Measurements from ENCODE around the gene APOF.
"Not testable (repeated sequence)": the region's sequence is repeated elsewhere in the genome, so short reads cannot be mapped to it uniquely, and the experiment has no call there.

Gene APOF, protein sequence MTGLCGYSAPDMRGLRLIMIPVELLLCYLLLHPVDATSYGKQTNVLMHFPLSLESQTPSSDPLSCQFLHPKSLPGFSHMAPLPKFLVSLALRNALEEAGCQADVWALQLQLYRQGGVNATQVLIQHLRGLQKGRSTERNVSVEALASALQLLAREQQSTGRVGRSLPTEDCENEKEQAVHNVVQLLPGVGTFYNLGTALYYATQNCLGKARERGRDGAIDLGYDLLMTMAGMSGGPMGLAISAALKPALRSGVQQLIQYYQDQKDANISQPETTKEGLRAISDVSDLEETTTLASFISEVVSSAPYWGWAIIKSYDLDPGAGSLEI

DNA sequence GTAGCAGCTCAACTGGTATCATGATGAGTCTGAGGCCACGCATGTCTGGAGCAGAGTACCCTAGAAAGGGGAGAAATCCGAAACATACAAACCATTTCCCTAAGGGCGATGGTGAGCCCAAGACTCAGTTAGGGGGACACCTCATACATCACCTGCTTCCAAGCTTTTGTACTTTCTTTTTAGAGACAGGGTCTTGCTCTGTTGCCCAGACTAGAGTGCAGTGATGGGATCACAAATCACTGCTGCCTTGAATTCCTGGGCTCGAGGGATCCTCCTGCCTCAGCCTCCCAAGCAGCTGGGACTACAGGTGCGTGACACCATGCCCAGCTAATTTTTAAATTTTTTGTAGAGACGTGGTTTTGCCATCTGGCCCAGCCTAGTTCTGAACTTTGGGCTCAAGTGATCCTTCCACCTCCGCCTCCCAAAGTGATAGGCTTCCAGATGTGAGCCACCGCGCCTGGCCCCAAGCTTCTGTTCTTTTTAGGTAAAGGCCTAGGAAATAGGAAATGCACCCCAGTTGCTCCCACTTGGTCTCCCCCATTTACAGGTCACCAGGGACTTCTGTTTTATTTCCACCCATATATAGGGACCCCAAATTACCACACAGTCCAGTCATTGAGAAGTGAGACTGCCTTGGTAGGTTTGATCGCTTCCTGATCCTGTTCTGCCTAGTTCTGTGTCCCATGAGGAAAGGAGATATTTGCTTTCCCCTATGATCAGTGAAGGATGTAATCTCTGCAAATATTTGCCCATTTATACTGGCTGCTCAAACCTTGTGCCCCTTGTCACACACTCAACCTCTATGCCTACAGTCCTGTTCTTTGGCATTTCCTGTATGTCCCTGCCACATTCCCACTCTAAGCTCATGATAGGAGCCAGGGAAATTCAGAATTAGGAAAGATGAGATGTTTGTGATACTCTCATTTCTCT lies at the start of gene APOF:
APOF (minus strand) TSS at position 728 of the 930 bp plus-strand sequence; CDS start at position 616, 112 bp downstream.
- no peak for DNase-seq

DNA sequence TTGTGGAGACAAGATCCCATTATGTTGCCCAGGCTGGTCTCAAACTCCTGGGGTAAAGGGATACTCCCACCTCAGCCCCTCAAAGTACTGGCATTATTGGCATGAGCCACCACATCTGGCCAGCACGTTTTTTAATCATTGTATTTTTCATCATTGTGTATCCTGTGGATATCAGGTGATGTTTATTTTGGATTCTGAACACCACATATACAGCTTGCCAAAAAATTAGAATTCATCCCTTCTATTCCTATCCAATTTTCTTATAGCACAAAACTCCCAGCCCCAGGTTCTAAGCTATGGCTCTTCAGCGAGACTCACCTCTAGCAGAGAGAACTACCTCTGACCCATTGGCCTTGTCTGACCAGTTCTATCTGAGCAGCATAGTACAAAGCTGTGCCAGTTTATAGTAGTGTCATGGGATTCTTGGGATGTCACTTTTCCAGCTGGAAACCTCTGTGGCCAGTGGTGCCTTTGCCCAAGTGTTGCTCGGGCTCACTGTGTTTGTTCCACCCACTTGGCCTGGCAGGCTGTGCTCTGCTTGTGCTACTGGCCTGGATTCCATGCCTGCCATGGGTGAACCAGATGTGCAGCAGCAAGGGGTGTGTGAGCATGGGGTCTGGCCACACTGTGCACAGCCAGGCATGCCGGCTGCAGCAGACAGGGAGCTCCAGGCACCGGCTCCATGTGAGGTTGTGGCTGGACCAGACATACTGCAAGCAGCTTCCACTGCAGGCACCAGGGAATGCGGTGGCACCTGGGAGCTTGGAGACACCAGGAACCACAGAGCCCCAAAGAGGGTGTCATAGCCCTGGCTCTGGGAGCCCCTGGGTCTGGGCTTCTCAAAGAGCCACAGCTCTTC lies 49.4 kb upstream of the APOF start:
- DNase-seq: no peak

DNA sequence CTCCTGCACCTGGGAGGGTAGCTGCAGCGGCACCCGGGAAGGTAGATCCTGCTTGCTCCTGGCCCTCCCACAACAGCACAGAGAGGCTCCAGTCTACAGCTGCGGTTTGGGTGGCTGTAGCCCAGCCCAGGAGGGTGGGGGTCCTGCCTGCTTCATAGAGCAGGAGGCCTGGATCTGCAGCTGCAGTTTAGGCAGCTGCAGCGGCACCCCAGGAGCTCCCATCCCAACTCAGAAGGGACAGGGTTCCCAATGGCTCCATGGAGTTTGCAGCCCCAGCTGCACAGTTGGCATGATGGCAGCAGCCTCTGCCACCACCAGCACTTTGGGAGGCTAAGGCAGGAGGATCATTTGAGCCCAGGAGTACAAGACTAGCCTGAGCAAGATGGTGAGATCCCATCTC lies 48.1 kb upstream of the APOF start:
- DNase-seq: no peak

DNA sequence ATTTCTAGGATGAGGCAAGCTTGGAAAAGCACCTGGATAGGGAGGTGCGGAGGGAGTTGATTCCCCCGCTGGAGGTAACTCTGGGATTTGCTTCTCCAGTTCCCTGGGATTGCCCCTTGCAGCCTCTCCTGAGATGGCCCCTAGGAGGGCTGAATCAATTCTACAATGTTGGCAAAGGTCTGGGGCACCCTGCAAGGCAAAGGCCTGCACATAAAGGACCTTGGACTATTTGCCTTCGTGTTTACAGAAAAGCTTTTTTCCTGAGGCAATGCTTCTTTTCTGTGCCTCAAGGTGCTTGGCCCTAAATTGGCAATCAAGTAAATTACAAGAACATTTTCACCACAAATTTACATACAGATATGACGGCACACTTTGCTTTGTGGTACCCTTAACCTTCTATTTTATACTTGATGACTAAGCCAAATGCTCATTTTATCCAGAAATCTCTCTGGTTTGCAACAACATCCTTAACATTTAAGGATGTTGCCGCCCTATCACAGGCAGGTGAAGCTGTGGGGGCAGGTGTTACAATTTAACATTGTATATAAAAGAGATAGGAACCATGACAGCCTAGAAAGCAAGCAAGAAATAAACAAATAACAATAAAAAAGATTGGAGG lies 46.3 kb upstream of the APOF start:
- DNase-seq: no peak

DNA sequence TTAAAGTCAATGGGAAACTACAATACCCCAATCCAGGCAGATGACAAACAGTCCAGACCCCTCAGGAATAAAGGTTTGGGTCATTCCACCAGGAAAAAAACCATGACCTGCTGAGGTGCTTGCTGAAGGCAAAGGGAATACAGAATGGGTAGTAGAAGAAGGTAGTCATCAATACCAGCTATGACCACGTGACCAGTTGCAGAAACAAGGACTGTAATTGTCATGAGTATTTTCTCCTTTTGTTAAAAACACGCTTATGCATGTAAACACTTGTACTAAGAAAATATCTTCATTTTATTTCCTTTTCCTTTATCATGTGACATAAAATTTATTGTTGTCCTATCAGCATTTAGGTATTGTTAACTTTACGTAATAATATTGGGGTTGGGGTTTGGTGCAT lies 41.6 kb upstream of the APOF start:
- not testable (repeated sequence) for DNase-seq

DNA sequence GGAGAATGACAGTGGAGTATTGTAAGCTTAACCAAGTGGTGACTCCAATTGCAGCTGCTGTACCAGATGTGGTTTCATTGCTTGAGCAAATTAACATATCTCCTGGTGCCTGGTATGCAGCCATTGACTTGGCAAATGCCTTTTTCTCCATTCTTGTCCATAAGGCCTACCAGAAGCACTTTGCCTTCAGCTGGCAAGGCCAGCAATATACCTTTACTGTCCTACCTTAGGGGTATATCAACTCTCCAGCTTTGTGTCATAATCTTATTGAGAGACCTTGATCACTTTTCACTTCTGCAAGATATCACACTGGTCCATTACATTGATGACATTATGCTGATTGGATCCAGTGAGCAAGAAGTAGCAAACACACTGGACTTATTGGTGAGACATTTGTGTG lies 39.0 kb upstream of the APOF start:
- not testable (repeated sequence) for DNase-seq

DNA sequence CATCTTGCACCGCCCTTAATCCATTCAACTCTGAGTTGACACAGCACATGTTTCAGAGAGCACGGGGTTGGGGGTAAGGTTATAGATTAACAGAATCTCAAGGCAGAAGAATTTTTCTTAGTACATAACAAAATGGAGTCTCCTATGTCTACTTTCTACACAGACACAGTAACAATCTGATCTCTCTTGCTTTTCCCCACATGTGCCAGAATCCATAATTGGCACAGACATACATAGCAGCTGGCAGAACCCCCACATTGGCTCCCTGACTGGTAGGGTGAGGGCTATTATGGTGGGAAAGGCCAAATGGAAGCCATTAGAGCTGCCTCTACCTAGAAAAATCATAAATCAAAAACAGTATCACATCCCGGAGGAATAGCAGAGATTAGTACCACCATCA lies 38.5 kb upstream of the APOF start:
- DNase-seq: not testable (repeated sequence)

DNA sequence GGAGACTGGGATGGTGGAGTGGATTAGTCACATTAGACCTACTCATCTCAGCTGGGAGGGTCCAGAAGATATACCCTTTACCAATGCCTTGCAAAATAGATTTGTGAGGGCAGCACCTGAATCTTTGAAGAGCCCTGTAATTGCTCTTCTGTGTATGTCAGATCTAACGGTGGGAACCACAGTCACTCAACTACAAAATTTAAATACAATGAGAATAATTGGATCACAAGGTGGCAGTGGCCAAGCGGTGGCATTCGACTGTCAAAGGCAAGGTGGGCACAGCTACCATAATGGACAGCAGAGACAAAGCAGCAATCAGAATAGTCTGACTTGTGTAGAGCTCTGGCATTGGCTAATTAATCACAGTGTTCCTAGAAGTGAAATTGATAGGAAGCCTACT lies 36.8 kb upstream of the APOF start:
- not testable (repeated sequence) for DNase-seq

DNA sequence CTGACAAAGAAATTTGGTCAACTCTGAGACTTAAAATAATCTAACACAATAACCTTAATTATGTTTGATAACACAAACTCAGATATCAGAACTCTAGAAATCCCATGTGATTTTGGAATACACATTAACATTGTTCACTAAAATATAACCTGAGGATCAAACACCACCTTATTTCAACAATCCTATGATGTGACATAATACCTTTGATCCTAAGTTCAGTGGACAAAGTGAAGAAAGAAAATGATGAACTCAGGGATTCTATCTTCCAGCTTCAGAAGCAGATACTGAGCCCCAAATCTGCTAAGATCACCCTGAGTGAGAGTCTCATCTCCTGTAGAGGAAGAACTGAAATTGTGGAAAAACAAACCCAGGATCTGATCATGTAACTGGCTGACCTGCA lies 35.7 kb upstream of the APOF start:
- DNase-seq: no peak

DNA sequence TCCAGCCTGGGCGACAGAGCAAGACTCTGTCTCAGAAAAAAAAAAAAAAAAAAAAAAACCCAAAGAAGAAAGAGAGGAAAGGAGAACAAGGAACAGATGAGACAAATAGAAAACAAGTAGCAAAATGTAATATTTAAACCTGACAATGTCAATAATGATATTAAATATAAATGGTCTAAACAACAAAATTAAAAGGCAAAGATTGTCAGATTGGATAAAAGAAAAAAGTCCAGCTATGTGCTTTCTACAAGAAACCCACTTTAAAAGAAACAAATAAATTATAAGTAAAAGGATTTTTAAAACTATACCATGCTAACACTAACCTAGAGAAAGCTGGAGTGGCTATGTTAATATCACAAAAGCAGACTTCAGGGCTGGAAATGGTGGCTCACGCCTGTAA lies 29.7 kb upstream of the APOF start:
- DNase-seq: no peak

DNA sequence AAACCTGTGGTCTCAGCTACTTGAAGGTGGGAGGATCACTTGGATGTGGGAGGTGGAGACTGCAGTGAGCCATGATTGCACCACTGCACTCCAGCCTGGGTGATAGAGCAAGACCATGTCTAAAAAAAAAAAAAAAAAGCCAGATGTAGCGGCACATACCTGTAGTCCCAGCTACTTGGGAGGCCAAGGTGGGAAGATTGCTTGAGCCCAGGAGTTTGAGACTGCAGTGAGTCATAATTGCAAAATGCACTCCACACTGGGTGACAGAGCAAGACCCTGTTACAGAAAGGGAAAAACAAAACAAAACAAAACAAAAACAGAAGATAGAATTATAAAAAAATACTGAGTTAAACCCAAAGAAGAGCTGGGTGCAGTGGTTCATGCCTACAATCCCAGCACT lies 29.1 kb upstream of the APOF start:
- DNase-seq: no peak

DNA sequence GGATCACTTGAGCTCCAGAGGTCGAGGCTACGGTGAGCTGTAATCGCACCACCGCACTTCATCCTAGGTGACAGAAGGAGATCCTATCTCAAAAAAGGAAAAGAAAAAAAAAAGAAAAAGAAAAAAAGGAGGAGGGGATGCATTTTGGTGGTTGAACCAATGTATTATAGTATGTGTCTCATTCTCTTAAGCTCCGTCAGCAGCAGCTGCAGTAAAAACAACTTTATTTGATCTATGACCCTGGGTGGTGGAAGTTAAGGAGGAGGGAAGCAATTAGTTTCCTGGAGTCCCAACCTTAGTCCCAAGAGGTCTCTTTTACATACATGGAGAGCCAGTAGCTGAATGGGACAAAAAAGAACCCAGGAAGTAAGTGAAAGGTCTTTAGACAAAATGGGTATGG lies 26.8 kb upstream of the APOF start:
- DNase-seq: no peak

DNA sequence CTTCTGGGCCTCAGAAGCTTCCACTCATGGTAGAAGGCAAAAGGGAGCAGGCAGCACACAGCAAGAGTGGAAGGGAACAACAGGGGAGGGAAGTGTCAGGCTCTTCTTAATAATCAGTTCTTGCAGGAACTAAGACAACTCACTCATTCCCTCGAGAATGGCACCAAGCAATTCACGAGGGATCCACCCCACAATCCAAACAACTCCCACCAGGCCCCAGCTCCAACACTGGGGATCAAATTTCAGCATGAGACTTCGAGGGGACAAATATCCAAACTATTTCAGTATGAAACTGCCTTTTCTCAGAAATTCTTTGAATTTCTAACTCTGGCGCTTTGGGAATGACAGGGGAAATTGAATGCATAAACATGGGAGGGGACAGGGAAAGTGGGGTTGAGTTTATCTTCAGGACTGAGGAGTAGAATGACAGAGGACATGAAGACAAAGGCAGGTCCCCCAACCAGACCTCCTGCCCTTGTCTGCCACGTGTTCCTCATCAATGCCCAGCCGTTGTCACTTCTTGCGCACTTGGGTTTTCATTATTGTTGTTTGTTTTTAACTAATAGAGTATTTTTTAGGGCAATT lies 24.6 kb upstream of the APOF start:
- no peak for DNase-seq

DNA sequence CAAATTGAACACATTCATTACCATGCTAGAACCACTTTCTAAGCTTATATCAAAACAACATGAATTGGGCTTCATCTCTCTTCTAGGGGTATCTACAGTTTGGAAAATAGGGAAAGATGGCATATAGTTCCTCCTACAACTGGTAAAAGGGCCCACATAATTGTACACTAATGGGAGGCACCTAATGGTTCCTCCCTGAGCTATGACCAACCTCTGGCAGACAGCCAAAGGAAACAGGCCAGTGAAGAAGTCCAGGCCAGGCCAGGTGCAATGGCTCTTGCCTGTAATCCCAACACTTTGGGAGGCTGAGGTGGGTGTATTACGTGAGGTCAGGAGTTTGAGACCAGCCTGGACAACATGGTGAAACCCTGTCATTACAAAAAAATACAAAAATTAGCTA lies 23.2 kb upstream of the APOF start:
- DNase-seq: no peak

DNA sequence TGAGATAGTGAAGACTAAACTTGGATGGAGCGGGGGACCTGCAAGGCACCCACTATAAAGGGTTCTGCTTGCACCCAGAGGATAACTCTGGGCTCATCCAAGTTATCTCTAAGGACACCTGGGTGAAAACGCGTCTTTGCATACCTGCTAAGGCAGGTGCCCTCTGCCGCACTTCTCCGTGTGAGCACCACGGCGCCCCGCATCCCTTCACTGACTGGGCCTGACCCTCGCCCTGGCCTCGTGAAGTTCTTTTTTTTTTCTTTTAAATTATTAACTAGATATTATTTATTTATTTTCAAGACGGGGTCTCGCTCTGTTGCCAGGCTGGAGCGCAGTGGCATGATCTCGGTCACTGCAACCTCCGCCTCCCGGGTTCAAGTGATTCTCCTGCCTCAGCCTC lies 20.0 kb upstream of the APOF start:
- no peak for DNase-seq

DNA sequence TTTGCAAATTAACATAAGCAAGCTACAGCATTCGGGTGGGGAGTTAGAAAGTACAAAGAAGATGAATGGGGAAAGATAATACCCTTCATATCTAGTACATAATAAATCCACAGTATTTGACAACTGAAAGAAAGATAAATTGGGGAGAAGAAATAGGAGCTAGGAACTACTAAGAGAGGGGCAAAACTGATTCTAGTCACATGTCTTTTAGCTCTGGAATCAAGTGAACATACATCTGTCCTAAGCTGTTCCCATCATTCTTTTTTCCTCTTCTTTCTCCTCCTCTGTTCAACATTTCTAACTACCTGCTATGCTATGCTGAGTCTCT lies 15.3 kb upstream of the APOF start:
- no peak for DNase-seq

DNA sequence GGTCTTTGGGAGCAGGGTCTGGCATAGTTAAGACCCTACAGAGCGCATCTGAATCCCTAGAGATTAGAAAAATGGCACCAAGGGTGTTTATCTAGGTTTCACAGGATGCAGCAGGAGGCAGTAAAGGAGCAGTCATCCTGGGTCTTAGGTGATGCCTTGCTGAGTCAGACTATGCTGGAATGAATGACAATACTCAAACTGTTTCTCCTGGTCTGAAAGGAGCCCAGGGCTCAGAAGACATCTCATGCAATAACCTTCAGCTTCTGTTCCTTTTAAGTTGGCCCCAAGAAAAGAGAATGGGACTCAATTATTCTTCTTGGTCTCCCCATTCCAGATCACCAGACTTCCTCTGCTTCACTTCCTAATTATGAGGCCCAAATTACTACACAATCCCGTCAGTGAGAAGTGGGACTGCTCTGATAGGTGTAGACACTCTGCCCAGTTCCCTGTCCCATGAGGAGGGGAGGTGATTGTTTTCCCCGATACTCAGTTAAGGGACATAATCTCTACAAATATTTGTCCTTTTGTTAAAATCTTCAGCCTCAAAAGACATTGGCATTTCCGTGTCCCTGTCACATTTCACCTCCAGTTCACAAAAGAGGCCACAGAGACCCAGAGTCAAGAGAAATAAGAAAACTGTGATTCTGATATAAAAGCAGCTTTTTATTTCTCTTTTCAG lies 14.8 kb upstream of the APOF start:
- no peak for DNase-seq

DNA sequence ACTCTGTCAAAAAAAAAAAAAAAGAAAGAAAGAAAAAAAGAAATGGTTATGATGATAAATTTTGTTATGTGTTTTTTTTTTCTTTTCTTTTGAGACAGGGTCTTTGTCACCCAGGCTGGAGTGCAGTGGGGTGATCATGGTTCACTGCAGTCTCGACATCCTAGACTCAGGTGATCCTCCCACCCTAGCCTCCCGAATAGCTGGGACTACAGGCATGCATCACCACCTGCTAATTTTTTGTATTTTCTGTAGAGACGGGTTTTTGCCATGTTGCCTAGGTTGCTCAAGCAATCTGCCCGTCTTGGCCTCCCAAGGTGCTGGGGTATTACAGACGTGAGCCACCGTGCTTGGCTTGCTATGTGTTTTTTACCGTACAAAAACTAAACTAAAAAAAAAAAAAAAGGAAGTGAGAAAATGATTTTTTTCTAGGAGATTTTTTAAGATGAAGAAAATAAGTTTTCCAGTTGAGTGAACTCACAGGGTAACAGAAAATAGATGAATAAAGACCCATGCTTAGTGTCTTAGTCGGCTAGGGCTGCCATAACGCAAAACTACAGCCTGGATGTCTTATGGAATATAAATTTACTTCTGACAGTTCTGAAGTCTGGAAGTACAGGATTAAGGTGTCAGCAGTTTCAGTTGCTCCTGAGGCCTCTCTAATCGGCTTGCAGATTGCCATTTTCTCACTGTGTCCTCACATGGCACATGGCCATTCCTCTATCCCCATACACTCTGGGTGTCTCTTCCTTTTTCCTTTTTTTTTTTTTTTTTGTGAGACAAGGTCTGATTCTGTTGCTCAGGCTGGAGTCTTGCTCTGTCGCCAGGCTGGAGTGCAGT lies 13.2 kb upstream of the APOF start:
- DNase-seq: no peak

DNA sequence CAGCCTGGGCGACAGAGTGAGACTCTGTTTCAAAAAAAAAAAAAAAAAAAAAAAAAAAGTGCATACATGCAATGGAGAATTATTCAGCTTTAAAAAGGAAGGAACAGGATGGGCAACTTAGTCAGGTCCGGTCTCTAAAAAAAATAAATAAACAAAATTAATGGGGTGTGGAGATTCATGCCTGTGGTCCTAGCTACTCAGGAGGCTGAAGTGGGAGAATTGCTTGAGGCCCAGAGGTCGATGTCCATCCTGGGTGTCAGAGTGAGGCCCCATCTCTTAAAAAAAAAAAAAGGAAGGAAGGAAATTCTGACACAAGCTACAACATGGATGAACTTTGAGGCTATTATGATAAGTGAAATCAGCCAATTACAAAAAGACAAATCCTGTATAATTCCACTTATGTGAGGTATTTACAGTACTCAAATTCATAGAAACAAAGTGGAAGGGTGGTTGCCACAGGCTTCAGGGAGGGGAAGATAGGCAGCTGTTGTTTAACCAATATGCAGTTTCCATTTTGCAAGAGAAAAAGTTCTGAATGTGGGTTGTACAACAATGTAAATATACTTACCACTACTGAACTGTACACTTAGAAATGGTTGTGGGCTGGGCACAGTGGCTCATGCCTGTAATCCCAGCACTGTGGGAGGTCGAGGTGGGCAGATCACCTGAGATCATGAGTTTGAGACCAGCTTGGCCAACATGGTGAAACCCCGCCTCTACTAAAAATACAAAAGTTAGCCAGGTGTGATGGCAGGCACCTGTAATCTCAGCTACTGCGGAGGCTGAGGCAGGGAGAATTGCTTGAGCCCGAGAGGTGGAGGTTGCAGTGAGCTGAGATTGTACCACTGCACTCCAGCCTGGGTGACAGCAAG lies 12.3 kb upstream of the APOF start:
- no peak for DNase-seq

DNA sequence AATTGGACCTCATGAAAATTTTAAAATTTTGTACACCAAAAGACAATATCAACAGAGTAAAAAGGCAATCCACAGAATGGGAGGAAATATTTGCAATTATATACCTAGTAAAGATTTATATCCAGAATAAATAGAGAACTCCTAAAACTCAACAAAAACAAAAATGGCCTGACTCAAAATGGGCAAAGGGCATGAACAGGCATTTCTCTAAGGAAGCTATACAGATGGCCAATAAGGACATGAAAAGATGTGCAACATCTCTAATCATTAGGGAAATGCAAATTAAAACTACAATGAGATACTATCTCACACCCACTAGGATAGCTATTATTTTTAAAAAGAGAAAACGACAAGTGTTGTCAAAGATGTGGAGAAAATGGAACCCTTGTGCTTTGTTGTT lies 10.9 kb upstream of the APOF start:
- DNase-seq: no peak
